HepG2 (cell line): ENCODE data around the gene PSENEN. TPM values are rescaled to one million over a fixed set of nuclear protein-coding genes. Genes with fewer than 3 reads are reported as not detected.
A peak's percentile ranks its signal among the peaks of the same experiment; 100 is the strongest.

Experiments
- FOXO1 ChIP-seq: sonication (generic); formaldehyde crosslinking; IDR thresholded peaks from 2 replicates; pipeline ENCODE4 v1.4.0; 2020; ENCODE audit warnings: missing genetic modification reagents
- HES4 ChIP-seq: sonication (generic); formaldehyde crosslinking; IDR thresholded peaks from 2 replicates; pipeline ENCODE4 v1.9.0; 2021; ENCODE audit warnings: mild to moderate bottlenecking, missing genetic modification reagents, borderline replicate concordance
- IRF2 ChIP-seq: IDR thresholded peaks from 2 replicates; pipeline ENCODE4 v1.6.1; 2018; ENCODE audit warnings: missing genetic modification reagents, missing compliant biosample characterization
- MTF1 ChIP-seq: sonication (generic); formaldehyde crosslinking; IDR thresholded peaks from 2 replicates; pipeline ENCODE4 v1.5.0; 2020; ENCODE audit warnings: missing genetic modification reagents
- NFE2L2 ChIP-seq: fragments of 150-350 bp; IDR thresholded peaks from 2 replicates; pipeline ENCODE4 v1.6.1; 2014; ENCODE audit warnings: low read length
- NFYB ChIP-seq: sonication (generic); formaldehyde crosslinking; IDR thresholded peaks from 2 replicates; pipeline ENCODE4 v1.4.0; 2020; ENCODE audit warnings: missing genetic modification reagents
- POLR2A ChIP-seq, 2 experiments: IDR thresholded peaks; 2 replicates each; pipeline ENCODE4 v1.6.1; 2011; ENCODE audit warnings: low read depth in 2 of 2, low read length in 2 of 2, mild to moderate bottlenecking in 1 of 2, moderate library complexity in 1 of 2; ENCODE audit not compliant: insufficient read depth in 1 of 2
- SMARCE1 ChIP-seq: fragments of 450-650 bp; IDR thresholded peaks from 2 replicates; pipeline ENCODE4 v1.6.1; 2017; ENCODE audit warnings: borderline replicate concordance
- ZNF124 ChIP-seq: sonication (generic); formaldehyde crosslinking; IDR thresholded peaks from 2 replicates; pipeline ENCODE4 v1.4.0; 2020; ENCODE audit warnings: missing genetic modification reagents
- ZNF205 ChIP-seq: IDR thresholded peaks from 2 replicates; pipeline ENCODE4 v1.6.1; 2018; ENCODE audit warnings: missing biosample characterization, missing genetic modification reagents
- ZNF235 ChIP-seq: sonication (generic); formaldehyde crosslinking; IDR thresholded peaks from 2 replicates; pipeline ENCODE4 v1.8.1; 2023; ENCODE audit warnings: mild to moderate bottlenecking, missing genetic modification reagents, borderline replicate concordance
- ZNF431 ChIP-seq: sonication (generic); formaldehyde crosslinking; IDR thresholded peaks from 2 replicates; pipeline ENCODE4 v1.9.0; 2022; ENCODE audit warnings: missing genetic modification reagents, low read depth, mild to moderate bottlenecking, borderline replicate concordance
- polyA plus RNA-seq, 8 experiments: library from polyadenylated mRNA; depleted of rRNA in 3 of 8; stranded (reverse) in 7 of 8; unstranded in 1 of 8; fragments of >200 nt; fragmentation: Illumina TruSeq in 4 of 8; extraction: Trizol in 4 of 8; gene quantifications; 2 replicates each; pipeline versions ENCODE4 v1.2.1 to v1.2.3, GENCODE V29; 2011 to 2016; ENCODE audit warnings: low read depth in 4 of 8, missing spikeins in 1 of 8, mixed read lengths in 1 of 8; ENCODE audit not compliant: insufficient read depth in 1 of 8
- total RNA-seq, 5 experiments: library from RNA; depleted of rRNA; stranded (reverse); fragments of >200 nt; fragmentation: Illumina TruSeq; extraction: Trizol; gene quantifications; 2 replicates each; pipeline ENCODE4 v1.2.3, GENCODE V29; 2016; ENCODE audit warnings: low read depth in 1 of 5
- TF ChIP-seq, protein P1 (sequence below): conservative IDR thresholded peaks from 2 replicates; pipeline ENCODE4 v1.6.1; 2018; ENCODE audit warnings: missing genetic modification reagents
- TF ChIP-seq, protein P2 (sequence below): IDR thresholded peaks from 2 replicates; pipeline ENCODE4 v1.6.1; 2018; ENCODE audit warnings: missing genetic modification reagents
- TF ChIP-seq, protein P3 (sequence below): sonication (generic); formaldehyde crosslinking; IDR thresholded peaks from 2 replicates; pipeline ENCODE4 v1.4.0; 2020; ENCODE audit warnings: missing genetic modification reagents, borderline replicate concordance
- TF ChIP-seq, protein P4 (sequence below): sonication (generic); formaldehyde crosslinking; IDR thresholded peaks from 2 replicates; pipeline ENCODE4 v1.4.0; 2020; ENCODE audit warnings: missing genetic modification reagents, borderline replicate concordance
- TF ChIP-seq, protein P5 (sequence below): sonication (generic); formaldehyde crosslinking; IDR thresholded peaks from 2 replicates; pipeline ENCODE4 v1.8.0; 2022; ENCODE audit warnings: missing genetic modification reagents, mild to moderate bottlenecking, borderline replicate concordance

Gene PSENEN
- total and polyA plus RNA-seq, 2 of the 13 experiments (the other 11 are each of a cell fraction or from before 2014, with no cell fraction given), result 16.9 to 34.2 TPM

DNA sequence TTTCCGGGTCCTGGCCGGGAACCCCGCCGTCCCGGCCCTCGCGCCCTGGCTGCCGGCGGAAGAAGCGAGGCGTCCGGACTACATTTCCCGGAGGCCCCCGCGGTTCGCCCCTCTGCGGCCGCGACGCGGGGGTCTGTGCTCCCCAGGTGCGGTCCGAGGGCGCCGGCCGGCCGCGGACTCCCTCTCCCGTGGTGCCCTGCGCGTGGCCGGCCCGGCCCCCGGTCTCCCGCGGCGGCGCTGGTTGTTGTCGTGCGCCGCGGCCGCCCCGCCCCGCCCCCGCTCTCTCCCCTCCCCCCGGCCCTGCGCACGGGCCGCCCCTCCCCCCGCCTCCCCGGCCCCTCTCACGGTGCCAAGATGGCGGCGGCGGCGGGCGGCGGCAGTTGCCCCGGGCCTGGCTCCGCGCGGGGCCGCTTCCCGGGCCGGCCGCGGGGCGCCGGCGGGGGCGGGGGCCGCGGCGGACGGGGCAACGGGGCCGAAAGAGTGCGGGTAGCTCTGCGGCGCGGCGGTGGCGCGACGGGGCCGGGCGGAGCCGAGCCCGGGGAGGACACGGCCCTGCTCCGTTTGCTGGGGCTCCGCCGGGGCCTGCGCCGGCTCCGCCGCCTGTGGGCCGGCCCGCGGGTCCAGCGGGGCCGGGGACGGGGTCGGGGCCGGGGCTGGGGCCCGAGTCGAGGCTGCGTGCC lies 27.6 kb upstream of the PSENEN start, which contains the start of gene KMT2B (continued):
- TF ChIP-seq NFYB (CRISPR knock-in tag) (0 out of 2 replicates have a peak, but pooled peaks have one; percentile 9), IRF2 (CRISPR knock-in tag) (0 out of 2 replicates have a peak, but pooled peaks have one; percentile 1), HES4 (CRISPR knock-in tag) (no peak), ZNF124 (CRISPR knock-in tag) (no peak), ZNF235 (CRISPR knock-in tag) (no peak), MTF1 (no peak), ZNF431 (CRISPR knock-in tag) (no peak), ZNF205 (no peak), SMARCE1 (no peak), FOXO1 (CRISPR knock-in tag) (no peak), NFE2L2 (no peak), POLR2A (IDR thresholded peaks at IDR 0.05; ENCODE audit: insufficient read depth in 1 of 2, low read depth in 2 of 2, low read length in 2 of 2) (no peak)
- TF ChIP-seq, protein P1, sequence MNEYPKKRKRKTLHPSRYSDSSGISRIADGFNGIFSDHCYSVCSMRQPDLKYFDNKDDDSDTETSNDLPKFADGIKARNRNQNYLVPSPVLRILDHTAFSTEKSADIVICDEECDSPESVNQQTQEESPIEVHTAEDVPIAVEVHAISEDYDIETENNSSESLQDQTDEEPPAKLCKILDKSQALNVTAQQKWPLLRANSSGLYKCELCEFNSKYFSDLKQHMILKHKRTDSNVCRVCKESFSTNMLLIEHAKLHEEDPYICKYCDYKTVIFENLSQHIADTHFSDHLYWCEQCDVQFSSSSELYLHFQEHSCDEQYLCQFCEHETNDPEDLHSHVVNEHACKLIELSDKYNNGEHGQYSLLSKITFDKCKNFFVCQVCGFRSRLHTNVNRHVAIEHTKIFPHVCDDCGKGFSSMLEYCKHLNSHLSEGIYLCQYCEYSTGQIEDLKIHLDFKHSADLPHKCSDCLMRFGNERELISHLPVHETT (CRISPR knock-in tag), result peak; percentile 96
- TF ChIP-seq, protein P2, sequence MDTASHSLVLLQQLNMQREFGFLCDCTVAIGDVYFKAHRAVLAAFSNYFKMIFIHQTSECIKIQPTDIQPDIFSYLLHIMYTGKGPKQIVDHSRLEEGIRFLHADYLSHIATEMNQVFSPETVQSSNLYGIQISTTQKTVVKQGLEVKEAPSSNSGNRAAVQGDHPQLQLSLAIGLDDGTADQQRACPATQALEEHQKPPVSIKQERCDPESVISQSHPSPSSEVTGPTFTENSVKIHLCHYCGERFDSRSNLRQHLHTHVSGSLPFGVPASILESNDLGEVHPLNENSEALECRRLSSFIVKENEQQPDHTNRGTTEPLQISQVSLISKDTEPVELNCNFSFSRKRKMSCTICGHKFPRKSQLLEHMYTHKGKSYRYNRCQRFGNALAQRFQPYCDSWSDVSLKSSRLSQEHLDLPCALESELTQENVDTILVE (CRISPR knock-in tag), result peak; percentile 47; the same call in 1 of the 2 replicates
- TF ChIP-seq, protein P3, sequence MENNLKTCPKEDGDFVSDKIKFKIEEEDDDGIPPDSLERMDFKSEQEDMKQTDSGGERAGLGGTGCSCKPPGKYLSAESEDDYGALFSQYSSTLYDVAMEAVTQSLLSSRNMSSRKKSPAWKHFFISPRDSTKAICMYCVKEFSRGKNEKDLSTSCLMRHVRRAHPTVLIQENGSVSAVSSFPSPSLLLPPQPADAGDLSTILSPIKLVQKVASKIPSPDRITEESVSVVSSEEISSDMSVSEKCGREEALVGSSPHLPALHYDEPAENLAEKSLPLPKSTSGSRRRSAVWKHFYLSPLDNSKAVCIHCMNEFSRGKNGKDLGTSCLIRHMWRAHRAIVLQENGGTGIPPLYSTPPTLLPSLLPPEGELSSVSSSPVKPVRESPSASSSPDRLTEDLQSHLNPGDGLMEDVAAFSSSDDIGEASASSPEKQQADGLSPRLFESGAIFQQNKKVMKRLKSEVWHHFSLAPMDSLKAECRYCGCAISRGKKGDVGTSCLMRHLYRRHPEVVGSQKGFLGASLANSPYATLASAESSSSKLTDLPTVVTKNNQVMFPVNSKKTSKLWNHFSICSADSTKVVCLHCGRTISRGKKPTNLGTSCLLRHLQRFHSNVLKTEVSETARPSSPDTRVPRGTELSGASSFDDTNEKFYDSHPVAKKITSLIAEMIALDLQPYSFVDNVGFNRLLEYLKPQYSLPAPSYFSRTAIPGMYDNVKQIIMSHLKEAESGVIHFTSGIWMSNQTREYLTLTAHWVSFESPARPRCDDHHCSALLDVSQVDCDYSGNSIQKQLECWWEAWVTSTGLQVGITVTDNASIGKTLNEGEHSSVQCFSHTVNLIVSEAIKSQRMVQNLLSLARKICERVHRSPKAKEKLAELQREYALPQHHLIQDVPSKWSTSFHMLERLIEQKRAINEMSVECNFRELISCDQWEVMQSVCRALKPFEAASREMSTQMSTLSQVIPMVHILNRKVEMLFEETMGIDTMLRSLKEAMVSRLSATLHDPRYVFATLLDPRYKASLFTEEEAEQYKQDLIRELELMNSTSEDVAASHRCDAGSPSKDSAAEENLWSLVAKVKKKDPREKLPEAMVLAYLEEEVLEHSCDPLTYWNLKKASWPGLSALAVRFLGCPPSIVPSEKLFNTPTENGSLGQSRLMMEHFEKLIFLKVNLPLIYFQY, result peak; percentile 37; the same call in 1 of the 2 replicates
- TF ChIP-seq, protein P4, sequence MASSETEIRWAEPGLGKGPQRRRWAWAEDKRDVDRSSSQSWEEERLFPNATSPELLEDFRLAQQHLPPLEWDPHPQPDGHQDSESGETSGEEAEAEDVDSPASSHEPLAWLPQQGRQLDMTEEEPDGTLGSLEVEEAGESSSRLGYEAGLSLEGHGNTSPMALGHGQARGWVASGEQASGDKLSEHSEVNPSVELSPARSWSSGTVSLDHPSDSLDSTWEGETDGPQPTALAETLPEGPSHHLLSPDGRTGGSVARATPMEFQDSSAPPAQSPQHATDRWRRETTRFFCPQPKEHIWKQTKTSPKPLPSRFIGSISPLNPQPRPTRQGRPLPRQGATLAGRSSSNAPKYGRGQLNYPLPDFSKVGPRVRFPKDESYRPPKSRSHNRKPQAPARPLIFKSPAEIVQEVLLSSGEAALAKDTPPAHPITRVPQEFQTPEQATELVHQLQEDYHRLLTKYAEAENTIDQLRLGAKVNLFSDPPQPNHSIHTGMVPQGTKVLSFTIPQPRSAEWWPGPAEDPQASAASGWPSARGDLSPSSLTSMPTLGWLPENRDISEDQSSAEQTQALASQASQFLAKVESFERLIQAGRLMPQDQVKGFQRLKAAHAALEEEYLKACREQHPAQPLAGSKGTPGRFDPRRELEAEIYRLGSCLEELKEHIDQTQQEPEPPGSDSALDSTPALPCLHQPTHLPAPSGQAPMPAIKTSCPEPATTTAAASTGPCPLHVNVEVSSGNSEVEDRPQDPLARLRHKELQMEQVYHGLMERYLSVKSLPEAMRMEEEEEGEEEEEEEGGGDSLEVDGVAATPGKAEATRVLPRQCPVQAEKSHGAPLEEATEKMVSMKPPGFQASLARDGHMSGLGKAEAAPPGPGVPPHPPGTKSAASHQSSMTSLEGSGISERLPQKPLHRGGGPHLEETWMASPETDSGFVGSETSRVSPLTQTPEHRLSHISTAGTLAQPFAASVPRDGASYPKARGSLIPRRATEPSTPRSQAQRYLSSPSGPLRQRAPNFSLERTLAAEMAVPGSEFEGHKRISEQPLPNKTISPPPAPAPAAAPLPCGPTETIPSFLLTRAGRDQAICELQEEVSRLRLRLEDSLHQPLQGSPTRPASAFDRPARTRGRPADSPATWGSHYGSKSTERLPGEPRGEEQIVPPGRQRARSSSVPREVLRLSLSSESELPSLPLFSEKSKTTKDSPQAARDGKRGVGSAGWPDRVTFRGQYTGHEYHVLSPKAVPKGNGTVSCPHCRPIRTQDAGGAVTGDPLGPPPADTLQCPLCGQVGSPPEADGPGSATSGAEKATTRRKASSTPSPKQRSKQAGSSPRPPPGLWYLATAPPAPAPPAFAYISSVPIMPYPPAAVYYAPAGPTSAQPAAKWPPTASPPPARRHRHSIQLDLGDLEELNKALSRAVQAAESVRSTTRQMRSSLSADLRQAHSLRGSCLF (CRISPR knock-in tag), result no peak
- TF ChIP-seq, protein P5, sequence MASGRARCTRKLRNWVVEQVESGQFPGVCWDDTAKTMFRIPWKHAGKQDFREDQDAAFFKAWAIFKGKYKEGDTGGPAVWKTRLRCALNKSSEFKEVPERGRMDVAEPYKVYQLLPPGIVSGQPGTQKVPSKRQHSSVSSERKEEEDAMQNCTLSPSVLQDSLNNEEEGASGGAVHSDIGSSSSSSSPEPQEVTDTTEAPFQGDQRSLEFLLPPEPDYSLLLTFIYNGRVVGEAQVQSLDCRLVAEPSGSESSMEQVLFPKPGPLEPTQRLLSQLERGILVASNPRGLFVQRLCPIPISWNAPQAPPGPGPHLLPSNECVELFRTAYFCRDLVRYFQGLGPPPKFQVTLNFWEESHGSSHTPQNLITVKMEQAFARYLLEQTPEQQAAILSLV (CRISPR knock-in tag), result no peak
